Measurements from ENCODE around the gene UBE2L3. TPM values are rescaled to one million over a fixed set of nuclear protein-coding genes. Genes with fewer than 3 reads are reported as not detected.
A peak's percentile ranks its signal among the peaks of the same experiment; 100 is the strongest.

UBE2L3 gene
- total and polyA plus RNA-seq, 10 of the 15 experiments (the other 5 are each of a cell fraction or from before 2014, with no cell fraction given), result 55.7 to 168 (median 113) TPM

- TF ChIP-seq NFIC (IDR thresholded peaks at IDR 0.05; ENCODE audit: low read depth, low read length) (no peak), CBX5 (IDR thresholded peaks at IDR 0.05; ENCODE audit: low read depth) (no peak), SPI1 (IDR thresholded peaks at IDR 0.05; ENCODE audit: borderline replicate concordance, insufficient read depth, low read depth, low read length) (no peak), EP300 (IDR thresholded peaks at IDR 0.05; ENCODE audit: borderline replicate concordance in 1 of 2, control insufficient read depth in 1 of 2, low read depth in 2 of 2, low read length in 2 of 2) (no peak), YY1 (IDR thresholded peaks at IDR 0.05; ENCODE audit: low read depth, low read length) (no peak), SP1 (IDR thresholded peaks at IDR 0.05; ENCODE audit: low read depth, low read length) (no peak), E2F4 (IDR thresholded peaks at IDR 0.05; ENCODE audit: low read depth, low read length) (no peak)
These were observed 21.9 kb downstream of the UBE2L3 start (continued) for GRCh38 chr22:21589396-21589795.

DNA sequence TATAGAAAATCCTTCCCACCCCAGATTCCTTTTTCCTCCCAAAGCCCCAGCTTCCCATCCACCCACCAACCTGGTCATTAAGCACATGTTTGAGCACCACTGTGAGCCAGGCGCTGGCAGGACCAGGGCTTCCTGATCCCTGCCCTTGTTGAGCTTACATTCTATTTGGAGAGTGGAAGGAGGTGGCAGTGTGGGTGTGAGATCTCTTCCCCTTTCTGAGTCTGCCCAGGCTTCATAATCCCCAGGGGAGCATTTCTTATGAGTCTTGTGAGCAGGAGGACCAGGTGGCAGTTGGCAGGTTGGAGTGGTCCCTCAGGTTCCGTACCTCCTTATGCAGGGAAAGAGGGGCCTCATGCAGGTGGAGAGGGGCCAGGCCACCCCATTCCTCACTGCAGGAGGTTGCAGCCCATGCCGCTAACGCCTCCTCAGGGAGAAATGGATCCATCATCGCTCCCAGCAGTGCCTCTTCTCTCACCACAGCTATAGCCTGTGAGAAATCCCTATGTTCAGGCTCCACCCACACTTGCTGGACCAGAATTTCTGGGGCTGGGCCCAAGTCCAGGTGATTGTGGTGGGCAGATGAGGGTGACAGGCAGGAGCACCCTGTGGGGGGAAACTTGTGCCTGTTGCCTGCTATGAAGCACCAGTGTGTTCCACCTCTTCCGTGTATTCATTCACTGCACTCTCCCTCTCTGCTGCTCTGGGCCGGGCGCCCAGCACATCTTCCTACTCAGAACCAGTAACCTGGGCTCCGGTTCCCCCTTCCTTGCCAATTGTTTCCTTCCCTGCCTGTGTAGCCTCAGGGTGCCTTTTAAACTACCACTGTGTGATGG is 23.5 kb downstream of the UBE2L3 start:
- H2AFZ ChIP-seq (ENCODE audit: control insufficient read depth, low read depth, low read length), result no peak overlapping the region
- H3K4me2 ChIP-seq (ENCODE audit: control insufficient read depth, insufficient read depth), result no peak overlapping the region; the same call in 1 of the 2 replicates
- H3K27ac ChIP-seq (ENCODE audit: control insufficient read depth, insufficient read depth), result peak overlapping the region; percentile 14; the same call in 1 of the 2 replicates
- peaks cover 24% of the 10 kb centered on the region for H3K4me1 ChIP-seq (ENCODE audit: control insufficient read depth, insufficient read depth, low read length)
- in situ Hi-C loops (cut with MboI) (no loop called here), intact Hi-C loops (cut with micrococcal nuclease; ENCODE audit: unreplicated experiment) (no loop called here)
- no peak for ATAC-seq
- ChIA-PET RAD21 (ENCODE audit: unreplicated experiment) (no interaction called here), POLR2A (no interaction called here), CTCF (interaction anchor here (0.7 to 1.6 kb wide), 2 partner anchors 38 to 56 kb away, joined by 3 to 5 read pairs; partner anchors contain the start of gene YDJC), SMC1A (ENCODE audit: uncharacterized antibody, unreplicated experiment) (interaction anchor here (0.9 to 1.0 kb wide), 2 partner anchors 12 to 22 kb away, joined by 3 read pairs; no protein-coding TSS in a partner anchor)
- H3K9me3 ChIP-seq (replicated peaks; ENCODE audit: control insufficient read depth, insufficient read depth, low read length), result no peaks in the 10 kb centered on the region
- peaks cover 63% of the 10 kb centered on the region for H3K79me2 ChIP-seq (ENCODE audit: control insufficient read depth, insufficient read depth, low read length)
- DNase-seq (ENCODE audit: low read depth, low spot score), result no peak
- H4K20me1 ChIP-seq (ENCODE audit: control insufficient read depth, insufficient read depth), result peaks cover 15% of the 10 kb centered on the region
- no peaks in the 10 kb centered on the region for H3K27me3 ChIP-seq (replicated peaks in 1 of 2; ENCODE audit: control insufficient read depth in 2 of 2, insufficient read depth in 2 of 2, low read length in 1 of 2)
- no TSS peak for BruUV-seq (replicated peaks)
- WGBS (ENCODE audit: insufficient coverage, insufficient replicate concordance, low lambda C conversion rate, missing lambda C conversion rate), result 65% methylated on average over 9 of the region's 9 CpGs
- H3K36me3 ChIP-seq (ENCODE audit: control insufficient read depth in 2 of 2, insufficient read depth in 2 of 2, low read length in 1 of 2), result peaks cover 26 to 32% of the 10 kb centered on the region in 2 experiments
- no peak overlapping the region for H3K9ac ChIP-seq (ENCODE audit: control insufficient read depth, insufficient read depth, low read length)
- no peak for FAIRE-seq
- no peak overlapping the region for H3K4me3 ChIP-seq
- TF ChIP-seq KLF5 (IDR thresholded peaks at IDR 0.05; ENCODE audit: partially characterized antibody), result no peak
- TF ChIP-seq NR2C2 (IDR thresholded peaks at IDR 0.05; ENCODE audit: borderline replicate concordance, control insufficient read depth, insufficient read length, low read depth), result no peak
- peak; percentile 22; the same call in 1 of the 2 replicates for TF ChIP-seq RELB (IDR thresholded peaks at IDR 0.05; ENCODE audit: low read depth)
- TF ChIP-seq ZNF384 (IDR thresholded peaks at IDR 0.05; ENCODE audit: borderline replicate concordance, low read depth, low read length), result no peak
- no peak for TF ChIP-seq IRF4 (IDR thresholded peaks at IDR 0.05; ENCODE audit: low read depth, low read length)
- no peak for TF ChIP-seq CREM (IDR thresholded peaks at IDR 0.05; ENCODE audit: low read depth)
- no peak for TF ChIP-seq BRCA1 (IDR thresholded peaks at IDR 0.05; ENCODE audit: low read depth, low read length)
- peak; percentile 46; the same call in 1 of the 2 replicates for TF ChIP-seq IKZF1 (conservative IDR thresholded peaks at IDR 0.05)
- no peak for TF ChIP-seq SUPT20H (IDR thresholded peaks at IDR 0.05; ENCODE audit: borderline replicate concordance, control insufficient read depth, low read depth, low read length)
- TF ChIP-seq SKIL (IDR thresholded peaks at IDR 0.05; ENCODE audit: low read depth, poor library complexity, severe bottlenecking), result no peak
- TF ChIP-seq FOXK2 (IDR thresholded peaks at IDR 0.05), result no peak
